ENCODE data around the gene NFE2L2.

DNA sequence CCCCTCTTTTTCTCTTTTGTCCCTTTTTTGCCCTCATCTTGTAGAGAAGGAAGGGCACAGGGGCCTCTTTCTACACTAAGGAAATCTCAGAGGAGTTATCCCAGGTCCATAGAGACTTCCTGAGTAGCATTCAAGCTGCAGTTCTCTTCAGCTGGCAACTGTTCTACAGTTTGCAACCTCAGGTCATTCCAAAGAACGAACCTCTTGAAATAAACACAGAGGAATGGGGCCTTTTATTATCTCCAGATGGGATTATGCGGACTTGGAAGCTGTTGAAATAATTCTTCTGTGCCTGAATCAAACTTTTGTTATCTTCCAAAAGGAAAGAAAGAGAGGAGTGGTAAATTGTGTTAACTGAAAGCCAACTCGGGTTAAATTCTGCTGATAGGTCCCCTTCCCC lies 31.0 kb upstream of the NFE2L2 start:
- TF ChIP-seq, protein P1, sequence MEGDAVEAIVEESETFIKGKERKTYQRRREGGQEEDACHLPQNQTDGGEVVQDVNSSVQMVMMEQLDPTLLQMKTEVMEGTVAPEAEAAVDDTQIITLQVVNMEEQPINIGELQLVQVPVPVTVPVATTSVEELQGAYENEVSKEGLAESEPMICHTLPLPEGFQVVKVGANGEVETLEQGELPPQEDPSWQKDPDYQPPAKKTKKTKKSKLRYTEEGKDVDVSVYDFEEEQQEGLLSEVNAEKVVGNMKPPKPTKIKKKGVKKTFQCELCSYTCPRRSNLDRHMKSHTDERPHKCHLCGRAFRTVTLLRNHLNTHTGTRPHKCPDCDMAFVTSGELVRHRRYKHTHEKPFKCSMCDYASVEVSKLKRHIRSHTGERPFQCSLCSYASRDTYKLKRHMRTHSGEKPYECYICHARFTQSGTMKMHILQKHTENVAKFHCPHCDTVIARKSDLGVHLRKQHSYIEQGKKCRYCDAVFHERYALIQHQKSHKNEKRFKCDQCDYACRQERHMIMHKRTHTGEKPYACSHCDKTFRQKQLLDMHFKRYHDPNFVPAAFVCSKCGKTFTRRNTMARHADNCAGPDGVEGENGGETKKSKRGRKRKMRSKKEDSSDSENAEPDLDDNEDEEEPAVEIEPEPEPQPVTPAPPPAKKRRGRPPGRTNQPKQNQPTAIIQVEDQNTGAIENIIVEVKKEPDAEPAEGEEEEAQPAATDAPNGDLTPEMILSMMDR (conservative IDR thresholded peaks at IDR 0.05; ENCODE audit: low read length), result no peak
- no peak for TF ChIP-seq EZH2phosphoT487 (IDR thresholded peaks at IDR 0.05; ENCODE audit: borderline replicate concordance, low read depth, low read length)
